Erythroblast (primary cell): ENCODE results near the gene ENDOU.

Experiments
- GATA1 ChIP-seq: IDR thresholded peaks from 2 replicates; pipeline ENCODE4 v1.6.1; 2011; ENCODE audit warnings: low read depth, mild to moderate bottlenecking, control low read depth, low read length, moderate library complexity
- POLR2A ChIP-seq: IDR thresholded peaks from 2 replicates; pipeline ENCODE4 v1.6.1; 2011; ENCODE audit warnings: mild to moderate bottlenecking, low read length

DNA sequence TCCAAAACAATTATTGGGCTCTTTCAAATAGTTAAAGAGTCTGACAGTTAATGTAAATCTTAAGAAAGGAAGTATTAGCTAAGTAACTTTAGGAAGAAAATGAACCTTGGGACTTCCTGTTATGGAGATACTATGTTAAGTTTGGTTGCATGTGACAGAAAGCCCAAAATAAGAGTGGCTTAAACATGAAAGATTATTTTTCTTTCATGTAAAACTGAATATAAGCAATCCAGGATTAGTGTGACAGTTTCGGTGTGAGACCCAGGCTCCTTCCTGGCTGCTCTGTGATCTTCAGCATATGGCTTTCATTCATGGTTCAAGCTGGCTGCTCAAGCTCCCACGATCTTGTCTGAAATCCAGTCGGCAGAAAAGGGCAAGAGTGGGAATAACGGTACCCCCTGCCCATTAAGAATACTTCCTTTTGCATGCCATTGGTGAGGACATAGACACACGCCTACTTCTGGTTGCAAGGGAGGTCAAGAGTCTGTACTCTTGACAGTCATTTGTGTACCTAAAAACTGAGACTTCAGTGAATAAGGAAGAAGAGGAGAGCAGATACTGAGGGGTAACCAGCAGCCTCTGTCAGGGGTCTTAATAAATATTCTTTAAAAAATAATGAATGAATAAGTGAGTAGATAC is 17.3 kb downstream of the ENDOU start:
- TF ChIP-seq POLR2A (no peak), GATA1 (no peak)
